ENCODE measurements around the gene OR51L1.

The OR51L1 gene

GRCh38 chr11:5021996-5022395, 27.3 kb downstream of the OR51L1 start:
- TF ChIP-seq CTCF (IDR thresholded peaks at IDR 0.05; ENCODE audit: extremely low read depth, missing control alignments) = no peak
- no peak for DNase-seq (ENCODE audit: low spot score)

GRCh38 chr11:5036669-5037068, 42.0 kb downstream of the OR51L1 start:
- TF ChIP-seq CTCF (IDR thresholded peaks at IDR 0.05; ENCODE audit: extremely low read depth, missing control alignments) = no peak
- DNase-seq (ENCODE audit: low spot score) = no peak

- no peak for DNase-seq (ENCODE audit: low spot score)
- no peak for TF ChIP-seq CTCF (IDR thresholded peaks at IDR 0.05; ENCODE audit: extremely low read depth, missing control alignments)
Observed at GRCh38 chr11:5037926-5038325, 43.3 kb downstream of the OR51L1 start.

- no peak for TF ChIP-seq CTCF (IDR thresholded peaks at IDR 0.05; ENCODE audit: extremely low read depth, missing control alignments)
Observed at GRCh38 chr11:5038341-5038740, 43.7 kb downstream of the OR51L1 start.

GRCh38 chr11:5040876-5041275, 46.2 kb downstream of the OR51L1 start:
- no peak for TF ChIP-seq CTCF (IDR thresholded peaks at IDR 0.05; ENCODE audit: extremely low read depth, missing control alignments)
- DNase-seq (ENCODE audit: low spot score) = no peak

More at GRCh38 chr11:5038341-5038740, 43.7 kb downstream of the OR51L1 start:
- no peak for DNase-seq (ENCODE audit: low spot score)

- no peak for TF ChIP-seq CTCF (IDR thresholded peaks at IDR 0.05; ENCODE audit: extremely low read depth, missing control alignments)
- no peak for DNase-seq (ENCODE audit: low spot score)
Observed at GRCh38 chr11:5042091-5042490, 47.4 kb downstream of the OR51L1 start.

GRCh38 chr11:5043380-5043779, 48.7 kb downstream of the OR51L1 start:
- TF ChIP-seq CTCF (IDR thresholded peaks at IDR 0.05; ENCODE audit: extremely low read depth, missing control alignments) = no peak
- no peak for DNase-seq (ENCODE audit: low spot score)

Measured in GM20000 (cell line).